Panc1 (cell line): ENCODE data around the gene FKBP4. TPM values are rescaled to one million over a fixed set of nuclear protein-coding genes. Genes with fewer than 3 reads are reported as not detected.

Source experiments
- ATAC-seq: fragments of 200-7000 bp; cut with Tn5 transposase; 2 replicates; pipeline ENCODE4 v1.9.1; 2020; ENCODE audit warnings: mild to moderate bottlenecking, moderate library complexity
- BruUV-seq: library from RNA; stranded (reverse); fragments of 400-500 nt; replicated peaks from 2 replicates; lab custom pipeline; 2021; lab: Mats Ljungman, UMichigan
- CTCF ChIA-PET: fragments of 300-600 bp; sonication (Branson Sonifier 250); formaldehyde crosslinking; loops from one replicate; lab custom pipeline; 2022; ENCODE audit warnings: antibody characterized with exemption; lab: Charles Lee
- POLR2A ChIA-PET: fragments of 300-600 bp; sonication (Branson Sonifier 250); formaldehyde crosslinking; loops from one replicate; lab custom pipeline; 2022; ENCODE audit warnings: antibody characterized with exemption; lab: Charles Lee
- DNase-seq: peaks from one replicate; pipeline ENCODE4 v3.0.0-alpha.2; 2010; ENCODE audit warnings: low read depth, low spot score
- H3K27ac ChIP-seq: 2 replicates; pipeline ENCODE4 v1.5.1; 2011; ENCODE audit warnings: mild to moderate bottlenecking, low read length, inconsistent platforms
- H3K27me3 ChIP-seq: fragments of 200-500 bp; sonication (Bioruptor generic); 2 replicates; pipeline ENCODE4 v1.6.0; 2014; ENCODE audit warnings: low read length, inconsistent platforms; ENCODE audit not compliant: control insufficient read depth, insufficient read depth
- H3K36me3 ChIP-seq: fragments of 200-500 bp; sonication (Bioruptor generic); 2 replicates; pipeline ENCODE4 v1.5.1; 2014; ENCODE audit warnings: inconsistent platforms, mild to moderate bottlenecking, low read length, moderate library complexity; ENCODE audit not compliant: control insufficient read depth, insufficient read depth
- H3K4me1 ChIP-seq: 2 replicates; pipeline ENCODE4 v1.5.1; 2011; ENCODE audit warnings: inconsistent platforms, mild to moderate bottlenecking, low read length, moderate library complexity; ENCODE audit not compliant: control insufficient read depth, insufficient read depth
- H3K4me3 ChIP-seq, 2 experiments: 2 replicates each; pipeline ENCODE4 v1.5.1; 2011 to 2012; ENCODE audit warnings: low read depth in 2 of 2, low read length in 2 of 2, mild to moderate bottlenecking in 2 of 2, inconsistent platforms in 1 of 2, moderate library complexity in 1 of 2
- H3K9me3 ChIP-seq: fragments of 200-500 bp; sonication (Bioruptor generic); 2 replicates; pipeline ENCODE4 v1.5.1; 2014; ENCODE audit warnings: low read depth, mild to moderate bottlenecking, inconsistent platforms, low read length, moderate library complexity; ENCODE audit not compliant: control insufficient read depth, insufficient read depth
- CTCF ChIP-seq: fragments of 450-650 bp; IDR thresholded peaks from 2 replicates; pipeline ENCODE4 v1.5.1; 2017; ENCODE audit warnings: mild to moderate bottlenecking
- POLR2AphosphoS5 ChIP-seq: IDR thresholded peaks from 2 replicates; pipeline ENCODE4 v1.6.1; 2012; ENCODE audit warnings: mild to moderate bottlenecking, low read depth, low read length, moderate library complexity
- REST ChIP-seq, 2 experiments: IDR thresholded peaks; 2 replicates each; pipeline ENCODE4 v1.6.1; 2011 to 2012; ENCODE audit warnings: low read depth in 2 of 2, control low read depth in 1 of 2, low read length in 1 of 2, mild to moderate bottlenecking in 1 of 2, moderate library complexity in 1 of 2; ENCODE audit not compliant: insufficient read depth in 1 of 2
- SIN3A ChIP-seq: IDR thresholded peaks from 2 replicates; pipeline ENCODE4 v1.6.1; 2012; ENCODE audit warnings: low read depth, mild to moderate bottlenecking, low read length, moderate library complexity, borderline replicate concordance; ENCODE audit not compliant: insufficient read depth
- TCF7L2 ChIP-seq: IDR thresholded peaks from 2 replicates; pipeline ENCODE4 v1.6.1; 2011; ENCODE audit warnings: mild to moderate bottlenecking, low read depth, low read length, inconsistent platforms
- in situ Hi-C: cut with HindIII; loops from 2 replicates; pipeline ENCODE4 v1.10.0; 2016; ENCODE audit warnings: low sequenced_read_pairs, low pct_unique_long_range_greater_than_20kb
- intact Hi-C: fragments of 100-400 bp; cut with micrococcal nuclease; formaldehyde crosslinking; loops from one replicate; pipeline ENCODE4 v1.10.0; 2022; ENCODE audit not compliant: unreplicated experiment
- total RNA-seq: library from RNA; stranded (reverse); gene quantifications from one replicate; pipeline ENCODE4 v1.2.1, GENCODE V29; 2021; ENCODE audit not compliant: unreplicated experiment

Gene FKBP4
- total RNA-seq, 1 experiment from 2014 or later = 64.9 TPM

DNA sequence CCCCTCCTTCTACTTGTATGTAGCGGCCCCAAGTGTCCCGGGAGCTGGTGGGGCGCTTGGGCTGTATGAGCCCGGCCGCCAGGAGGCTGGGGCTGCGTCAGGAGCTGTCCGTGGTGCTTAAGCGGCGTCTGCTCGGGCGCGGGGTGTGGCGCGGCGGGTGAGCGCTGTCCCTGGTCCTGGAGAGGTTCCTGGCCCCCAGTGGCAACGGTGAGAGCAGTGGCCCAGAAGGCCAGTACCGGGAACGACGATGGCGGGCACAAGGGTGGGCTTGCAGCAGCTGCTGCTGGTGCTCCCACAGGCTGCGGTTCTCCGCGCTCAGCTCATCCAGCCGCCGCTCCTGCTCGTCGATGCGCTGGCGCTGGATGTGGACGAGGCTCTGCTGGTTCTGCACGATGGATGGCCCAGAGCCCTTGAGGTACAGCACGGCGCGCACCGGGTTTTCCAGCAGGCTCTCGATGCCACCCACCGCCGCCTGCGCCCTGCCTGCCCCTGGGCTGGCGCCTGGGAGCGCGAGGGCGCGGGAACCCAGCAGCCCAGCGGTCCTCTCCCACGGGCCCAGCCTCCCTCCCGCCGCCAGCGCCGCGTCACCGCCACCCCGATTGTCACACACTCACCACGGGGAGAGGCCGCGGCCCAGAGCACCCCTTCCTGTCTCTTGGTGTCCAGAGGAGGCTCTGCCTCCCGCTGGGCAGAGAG lies 41.9 kb upstream of the FKBP4 start:
- ChIA-PET POLR2A (no interaction called here), CTCF (interaction anchor here (1.6 kb wide), 1 partner anchor 31 kb away, joined by 7 read pairs; no protein-coding TSS in a partner anchor)
- no peaks in the 10 kb centered on the region for H3K36me3 ChIP-seq
- BruUV-seq = no TSS peak
- no peak for DNase-seq
- H3K4me1 ChIP-seq = no peaks in the 10 kb centered on the region
- in situ Hi-C loops (no loop called here), intact Hi-C loops (no loop called here)
- no peaks in the 10 kb centered on the region for H3K9me3 ChIP-seq
- H3K27me3 ChIP-seq = peaks cover 8% of the 10 kb centered on the region
- H3K4me3 ChIP-seq = no peak overlapping the region
- TF ChIP-seq TCF7L2 (no peak), SIN3A (no peak), CTCF (no peak), REST (IDR thresholded peaks at IDR 0.05; ENCODE audit: insufficient read depth in 1 of 2, low read depth in 2 of 2, low read length in 1 of 2) (peak; percentile 96 to 97)
- peak; percentile 70 for ATAC-seq
- no peak overlapping the region for H3K27ac ChIP-seq

DNA sequence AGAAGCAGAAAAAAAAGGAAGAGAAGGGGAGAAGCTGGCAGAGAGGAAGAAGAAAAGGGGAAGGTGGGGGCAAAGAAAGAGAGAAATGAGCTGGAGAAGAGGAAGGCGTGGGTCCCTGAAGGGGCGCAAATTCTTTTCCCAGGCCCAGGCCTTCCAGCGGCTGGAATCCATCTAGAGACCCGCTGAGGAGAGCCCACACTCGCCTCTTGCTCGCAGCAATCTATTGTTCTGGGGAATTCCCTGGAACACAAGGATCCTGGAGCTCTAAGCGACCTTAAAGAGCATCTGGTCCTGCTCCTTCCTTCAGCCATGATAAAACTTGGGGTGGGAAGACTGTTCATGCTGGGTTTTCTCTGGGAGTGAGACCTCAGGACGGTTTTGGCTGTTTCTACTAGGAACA lies 41.2 kb upstream of the FKBP4 start:
- ChIA-PET CTCF (no interaction called here), POLR2A (no interaction called here)
- in situ Hi-C loops (no loop called here), intact Hi-C loops (no loop called here)
- no TSS peak for BruUV-seq
- H3K4me3 ChIP-seq = no peak overlapping the region
- no peaks in the 10 kb centered on the region for H3K36me3 ChIP-seq
- ATAC-seq (no peak), DNase-seq (no peak)
- H3K27ac ChIP-seq = no peak overlapping the region
- H3K27me3 ChIP-seq = peaks cover 8% of the 10 kb centered on the region
- no peaks in the 10 kb centered on the region for H3K9me3 ChIP-seq
- TF ChIP-seq SIN3A (no peak), REST (IDR thresholded peaks at IDR 0.05; ENCODE audit: insufficient read depth in 1 of 2, low read depth in 2 of 2, low read length in 1 of 2) (no peak), CTCF (no peak), TCF7L2 (no peak), POLR2AphosphoS5 (no peak)
- no peaks in the 10 kb centered on the region for H3K4me1 ChIP-seq
